GM12873 (cell line): ENCODE data around the gene TXNDC2.

Experiments used
- TF ChIP-seq, protein P1 (sequence below): IDR thresholded peaks from 2 replicates; pipeline ENCODE4 v1.5.1; 2012; ENCODE audit warnings: low read depth, mild to moderate bottlenecking, moderate library complexity, low read length, control low read depth; ENCODE audit not compliant: insufficient read depth; ENCODE audit errors: missing control alignments

TXNDC2 gene

DNA sequence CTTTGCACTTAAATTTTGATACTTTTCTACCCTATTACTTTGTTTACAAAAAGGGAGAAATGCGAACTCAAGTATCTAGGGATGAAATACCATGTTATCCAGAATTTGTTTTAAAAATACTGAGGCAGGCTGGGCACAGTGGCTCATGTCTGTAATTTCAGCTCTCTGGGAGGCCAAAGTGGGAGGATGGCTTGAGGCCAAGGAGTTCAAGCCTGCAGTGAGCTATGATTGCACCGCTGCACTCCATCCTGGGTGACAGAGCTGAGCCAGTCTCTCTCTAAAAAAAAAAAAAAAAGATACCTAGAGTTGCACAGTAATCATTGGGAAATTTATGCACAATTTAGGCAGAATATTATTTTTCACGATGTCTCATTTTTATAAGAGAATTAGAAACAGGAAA is 15.6 kb downstream of the TXNDC2 start:
- TF ChIP-seq, protein P1, sequence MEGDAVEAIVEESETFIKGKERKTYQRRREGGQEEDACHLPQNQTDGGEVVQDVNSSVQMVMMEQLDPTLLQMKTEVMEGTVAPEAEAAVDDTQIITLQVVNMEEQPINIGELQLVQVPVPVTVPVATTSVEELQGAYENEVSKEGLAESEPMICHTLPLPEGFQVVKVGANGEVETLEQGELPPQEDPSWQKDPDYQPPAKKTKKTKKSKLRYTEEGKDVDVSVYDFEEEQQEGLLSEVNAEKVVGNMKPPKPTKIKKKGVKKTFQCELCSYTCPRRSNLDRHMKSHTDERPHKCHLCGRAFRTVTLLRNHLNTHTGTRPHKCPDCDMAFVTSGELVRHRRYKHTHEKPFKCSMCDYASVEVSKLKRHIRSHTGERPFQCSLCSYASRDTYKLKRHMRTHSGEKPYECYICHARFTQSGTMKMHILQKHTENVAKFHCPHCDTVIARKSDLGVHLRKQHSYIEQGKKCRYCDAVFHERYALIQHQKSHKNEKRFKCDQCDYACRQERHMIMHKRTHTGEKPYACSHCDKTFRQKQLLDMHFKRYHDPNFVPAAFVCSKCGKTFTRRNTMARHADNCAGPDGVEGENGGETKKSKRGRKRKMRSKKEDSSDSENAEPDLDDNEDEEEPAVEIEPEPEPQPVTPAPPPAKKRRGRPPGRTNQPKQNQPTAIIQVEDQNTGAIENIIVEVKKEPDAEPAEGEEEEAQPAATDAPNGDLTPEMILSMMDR, result no peak

DNA sequence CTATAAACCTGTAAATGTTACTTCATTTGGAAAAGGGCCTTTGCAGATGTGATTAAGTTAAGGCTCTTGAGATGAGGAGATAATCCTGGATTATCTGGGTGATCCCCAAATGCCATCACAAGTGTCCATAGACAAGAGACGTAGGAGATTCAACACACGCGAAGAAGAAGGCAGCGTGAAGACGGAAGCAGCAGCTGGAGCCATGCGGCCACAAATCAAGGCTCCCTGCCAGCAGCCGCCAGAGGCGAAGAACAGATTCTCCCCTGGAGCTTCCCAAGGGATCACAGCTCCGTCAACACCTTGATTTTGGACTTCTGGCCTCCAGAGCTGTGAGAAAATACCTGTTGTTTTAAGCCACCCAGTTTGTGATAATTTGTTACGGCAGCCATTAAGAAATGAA is 17.1 kb downstream of the TXNDC2 start:
- TF ChIP-seq, protein P1, result no peak

DNA sequence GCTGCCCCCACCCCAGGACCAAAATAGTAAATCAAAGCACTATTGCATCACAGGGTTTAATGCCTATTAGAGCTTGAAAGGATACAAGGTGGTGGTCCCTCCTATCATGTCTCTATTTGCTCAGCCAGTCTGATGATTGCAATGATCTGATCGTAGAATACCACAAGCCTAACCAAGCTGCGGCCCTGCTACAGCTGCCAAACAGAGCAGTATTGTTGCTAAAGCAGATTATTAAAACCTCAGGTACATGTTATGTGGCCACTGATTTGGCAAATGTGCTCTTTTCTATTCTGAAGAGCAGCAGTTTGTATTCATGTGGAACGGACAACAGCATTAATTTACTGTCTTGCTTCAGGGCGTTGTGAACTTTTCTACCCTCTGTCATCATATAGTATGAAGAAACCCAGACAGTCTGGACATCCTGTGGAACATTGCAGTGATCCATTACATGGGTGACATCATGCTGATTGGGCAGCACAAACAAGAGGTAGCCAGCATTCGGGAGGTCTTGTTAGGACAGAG is 19.7 kb downstream of the TXNDC2 start:
- TF ChIP-seq, protein P1, result no peak

DNA sequence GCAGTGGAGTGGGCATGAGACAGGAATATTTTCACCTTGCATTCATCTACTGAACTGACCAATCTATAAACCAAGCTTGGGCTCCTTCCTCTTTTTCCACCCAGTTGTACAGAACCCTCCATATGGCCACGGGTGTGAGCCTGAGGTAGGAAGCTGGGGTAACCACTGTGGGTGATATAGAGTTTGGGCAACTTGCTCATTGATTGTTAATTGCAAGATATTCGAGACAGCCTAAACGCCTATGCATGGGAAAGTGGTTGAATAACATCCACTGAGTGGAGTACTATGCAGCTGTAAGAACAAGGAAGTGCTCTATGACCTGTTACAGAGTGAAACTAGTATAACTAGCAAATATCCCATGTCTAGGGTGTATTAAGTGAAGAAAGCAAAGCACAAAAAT is 20.7 kb downstream of the TXNDC2 start:
- TF ChIP-seq, protein P1, result no peak

DNA sequence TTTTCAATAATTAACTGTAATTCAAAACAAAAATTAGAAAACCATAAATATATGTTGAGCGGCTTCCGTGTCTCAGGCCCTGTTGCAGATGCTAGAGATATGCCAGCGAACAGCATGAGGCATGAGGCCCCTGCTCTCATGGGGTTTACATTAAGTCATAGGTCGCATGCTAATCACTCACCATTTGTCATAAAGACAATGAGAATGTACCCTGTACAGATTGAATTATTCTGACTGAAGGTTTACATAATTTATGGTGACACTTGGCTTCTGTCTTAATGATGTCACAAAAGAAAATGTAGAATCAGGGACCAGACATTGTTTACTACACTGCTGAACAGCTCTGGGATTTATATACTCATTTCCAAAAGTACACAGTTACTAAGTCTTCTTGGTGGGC is 22.1 kb downstream of the TXNDC2 start:
- TF ChIP-seq, protein P1, result no peak

DNA sequence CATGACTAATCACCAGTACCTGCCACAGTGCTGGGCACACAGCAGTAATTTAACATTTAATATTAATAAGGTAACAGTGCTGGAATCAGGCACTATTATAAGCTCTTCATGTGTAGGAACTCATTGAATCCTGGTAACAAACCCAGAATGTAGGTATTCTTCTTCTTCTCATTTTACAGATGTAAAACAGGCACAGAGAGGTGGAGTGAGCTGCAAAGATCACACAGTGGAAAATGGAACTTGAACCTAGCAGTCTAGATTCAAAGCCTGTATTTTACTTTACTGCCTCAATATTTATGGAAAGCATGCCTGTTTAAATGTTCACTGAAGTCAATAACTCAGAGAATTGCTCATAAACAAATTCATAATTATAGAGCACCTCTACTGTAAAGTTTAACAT is 24.3 kb downstream of the TXNDC2 start:
- TF ChIP-seq, protein P1, result no peak

DNA sequence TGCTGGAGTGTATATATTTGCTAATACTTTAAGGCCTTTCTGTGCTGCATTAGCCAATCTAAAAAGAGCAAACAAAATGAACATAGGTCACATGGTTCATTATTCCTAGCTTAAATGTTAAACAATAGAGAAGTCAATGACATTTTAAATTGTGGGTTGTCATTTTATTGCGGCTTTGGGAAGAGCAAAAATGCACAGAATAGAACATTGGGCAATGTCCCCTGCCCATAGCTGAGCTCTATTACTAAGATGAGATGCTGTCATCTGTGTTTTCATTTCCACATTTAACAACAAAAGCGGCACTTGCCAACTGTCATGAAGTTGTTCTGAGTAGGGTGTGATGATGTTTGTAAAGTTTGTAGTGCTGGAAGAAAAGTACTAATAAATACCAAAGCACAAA is 24.9 kb downstream of the TXNDC2 start:
- TF ChIP-seq, protein P1, result no peak
